Measurements from ENCODE around the gene NLRP13. TPM values are rescaled to one million over a fixed set of nuclear protein-coding genes. Genes with fewer than 3 reads are reported as not detected.
"Not testable (repeated sequence)": the region's sequence is repeated elsewhere in the genome, so short reads cannot be mapped to it uniquely, and the experiment has no call there.

NLRP13 gene, protein sequence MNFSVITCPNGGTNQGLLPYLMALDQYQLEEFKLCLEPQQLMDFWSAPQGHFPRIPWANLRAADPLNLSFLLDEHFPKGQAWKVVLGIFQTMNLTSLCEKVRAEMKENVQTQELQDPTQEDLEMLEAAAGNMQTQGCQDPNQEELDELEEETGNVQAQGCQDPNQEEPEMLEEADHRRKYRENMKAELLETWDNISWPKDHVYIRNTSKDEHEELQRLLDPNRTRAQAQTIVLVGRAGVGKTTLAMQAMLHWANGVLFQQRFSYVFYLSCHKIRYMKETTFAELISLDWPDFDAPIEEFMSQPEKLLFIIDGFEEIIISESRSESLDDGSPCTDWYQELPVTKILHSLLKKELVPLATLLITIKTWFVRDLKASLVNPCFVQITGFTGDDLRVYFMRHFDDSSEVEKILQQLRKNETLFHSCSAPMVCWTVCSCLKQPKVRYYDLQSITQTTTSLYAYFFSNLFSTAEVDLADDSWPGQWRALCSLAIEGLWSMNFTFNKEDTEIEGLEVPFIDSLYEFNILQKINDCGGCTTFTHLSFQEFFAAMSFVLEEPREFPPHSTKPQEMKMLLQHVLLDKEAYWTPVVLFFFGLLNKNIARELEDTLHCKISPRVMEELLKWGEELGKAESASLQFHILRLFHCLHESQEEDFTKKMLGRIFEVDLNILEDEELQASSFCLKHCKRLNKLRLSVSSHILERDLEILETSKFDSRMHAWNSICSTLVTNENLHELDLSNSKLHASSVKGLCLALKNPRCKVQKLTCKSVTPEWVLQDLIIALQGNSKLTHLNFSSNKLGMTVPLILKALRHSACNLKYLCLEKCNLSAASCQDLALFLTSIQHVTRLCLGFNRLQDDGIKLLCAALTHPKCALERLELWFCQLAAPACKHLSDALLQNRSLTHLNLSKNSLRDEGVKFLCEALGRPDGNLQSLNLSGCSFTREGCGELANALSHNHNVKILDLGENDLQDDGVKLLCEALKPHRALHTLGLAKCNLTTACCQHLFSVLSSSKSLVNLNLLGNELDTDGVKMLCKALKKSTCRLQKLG
- not detected in 2 replicates for total RNA-seq

DNA sequence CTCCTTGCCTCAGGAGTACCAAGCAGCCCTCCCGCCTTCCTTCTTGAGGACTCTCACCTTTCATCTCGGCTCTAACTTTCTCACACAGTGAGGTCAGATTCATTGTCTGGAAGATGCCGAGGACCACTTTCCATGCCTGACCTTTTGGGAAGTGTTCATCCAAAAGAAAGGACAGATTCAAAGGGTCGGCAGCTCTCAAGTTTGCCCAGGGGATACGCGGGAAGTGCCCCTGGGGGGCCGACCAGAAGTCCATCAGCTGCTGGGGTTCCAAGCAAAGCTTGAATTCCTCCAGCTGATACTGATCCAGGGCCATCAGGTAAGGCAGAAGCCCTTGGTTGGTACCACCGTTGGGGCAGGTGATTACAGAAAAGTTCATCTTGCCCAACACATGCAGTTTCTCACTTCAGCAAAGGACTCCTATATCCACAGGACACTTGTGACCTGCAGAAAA is at the start of gene NLRP13:
TSS of gene NLRP13 (minus strand) at position 401 of the 451 bp plus-strand sequence. CDS start at position 376, 25 bp downstream.
- DNase-seq (ENCODE audit: extremely low read depth, low read depth, low spot score) = no peak

DNA sequence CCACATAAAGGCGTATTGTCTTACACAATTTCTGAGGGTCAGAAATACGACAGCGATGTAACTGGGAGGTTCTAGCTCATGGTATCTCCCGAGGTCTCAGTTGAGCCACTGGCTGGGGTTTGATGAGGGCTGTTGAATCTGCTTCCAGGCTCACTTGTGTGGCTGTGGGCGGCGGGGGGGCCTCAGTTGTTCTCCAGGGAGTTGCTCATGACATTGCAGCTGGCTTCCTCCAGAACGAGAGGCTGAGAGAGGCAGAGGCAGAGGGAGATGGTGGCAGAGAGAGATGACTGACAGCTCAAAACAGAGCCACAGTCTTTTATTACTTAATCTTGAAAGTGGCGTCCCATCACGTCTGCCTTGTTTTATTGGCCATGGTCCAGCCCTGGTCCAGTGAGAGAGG is 48.3 kb upstream of the NLRP13 start:
- no peak for DNase-seq (ENCODE audit: extremely low read depth, low read depth, low spot score)

DNA sequence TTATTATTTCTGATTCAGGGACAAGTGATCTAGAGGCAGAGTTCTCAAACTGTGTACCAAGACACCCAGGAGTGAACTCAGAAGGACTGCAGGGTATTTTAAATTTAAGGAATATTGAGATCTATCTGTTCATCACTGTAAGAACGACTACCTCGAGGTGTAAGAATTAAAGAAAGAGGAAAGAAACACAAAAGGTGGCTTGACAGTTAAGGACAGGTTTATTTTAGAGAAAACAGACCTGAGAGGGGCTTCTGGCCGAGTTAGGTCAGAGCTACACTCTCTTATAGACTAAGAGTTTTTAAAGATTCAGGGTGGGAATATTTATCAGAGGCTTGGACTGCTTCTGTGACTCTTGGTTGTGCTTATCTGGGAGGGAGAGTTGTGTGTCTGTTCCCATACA is 41.8 kb upstream of the NLRP13 start:
- no peak for DNase-seq (ENCODE audit: extremely low read depth, low read depth, low spot score)

DNA sequence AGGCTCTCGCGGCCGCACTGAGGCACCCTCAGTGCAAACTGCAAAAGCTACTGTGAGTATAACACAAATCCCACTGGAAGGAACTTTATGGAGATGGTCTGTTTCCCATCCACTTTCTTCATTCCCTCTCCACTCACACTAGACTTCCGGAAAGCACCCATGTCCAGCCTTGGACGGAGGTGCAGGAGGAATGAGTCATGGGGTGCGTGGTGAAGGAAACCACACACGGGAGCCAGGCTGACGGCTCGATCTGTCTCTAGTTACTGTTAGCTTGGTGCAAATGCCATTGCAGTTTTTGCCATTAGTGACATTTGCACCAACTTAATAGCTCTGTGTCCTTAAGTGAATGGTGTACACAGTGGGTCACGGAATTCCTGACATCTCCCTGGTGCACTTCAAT is 30.1 kb upstream of the NLRP13 start:
- no peak for DNase-seq (ENCODE audit: extremely low read depth, low read depth, low spot score)

DNA sequence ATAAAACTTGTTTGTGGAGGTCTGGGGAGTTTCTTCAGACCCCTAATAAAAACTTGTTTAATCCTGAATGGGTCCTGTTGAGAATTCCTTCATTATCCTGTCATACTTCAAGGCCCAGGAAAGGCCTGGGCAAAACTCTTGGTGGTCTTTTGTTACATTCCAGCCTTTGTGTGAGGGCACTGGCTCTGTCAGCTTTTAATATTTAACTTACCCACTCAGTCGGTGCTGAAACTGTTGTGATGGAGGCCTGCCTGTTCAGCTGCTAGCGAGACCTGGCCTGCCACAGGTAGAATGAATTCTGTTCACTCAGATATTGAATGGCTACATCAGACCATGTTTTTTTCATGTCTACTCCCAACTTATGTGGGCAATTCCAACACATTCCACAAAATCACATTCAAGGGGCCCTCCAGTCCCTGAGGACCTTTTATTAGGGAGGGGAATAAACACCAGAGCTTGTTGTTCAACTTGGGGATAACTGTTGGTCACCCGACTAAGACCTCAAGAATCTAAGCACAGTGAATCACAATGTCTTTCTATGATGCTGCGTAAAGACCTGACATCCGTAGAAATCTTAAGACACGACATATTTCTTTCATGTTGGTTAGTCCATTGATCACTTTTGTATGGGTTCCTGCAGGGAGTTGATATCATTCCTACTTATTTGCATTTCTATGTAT is 28.0 kb upstream of the NLRP13 start:
- DNase-seq (ENCODE audit: extremely low read depth, low read depth, low spot score) = no peak

DNA sequence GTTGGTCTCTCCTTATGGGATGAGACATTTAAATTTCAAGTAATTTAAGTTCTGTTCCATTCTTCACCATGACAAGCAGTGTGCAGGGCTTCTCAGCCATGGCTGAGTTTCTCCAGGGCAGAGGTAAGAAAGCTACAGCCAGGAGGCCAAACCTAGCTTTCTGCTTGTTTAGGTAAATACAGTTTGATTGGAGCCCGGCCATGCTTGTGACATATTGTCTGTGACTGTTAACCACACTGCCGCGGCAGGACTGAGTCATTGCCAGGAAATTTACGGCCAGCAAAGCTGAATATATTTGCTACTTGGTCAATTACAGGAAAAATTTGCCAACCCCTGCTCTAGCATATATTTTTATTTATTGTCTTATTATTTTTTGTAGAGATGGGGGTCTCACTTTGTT is 26.2 kb upstream of the NLRP13 start:
- no peak for DNase-seq (ENCODE audit: extremely low read depth, low read depth, low spot score)

DNA sequence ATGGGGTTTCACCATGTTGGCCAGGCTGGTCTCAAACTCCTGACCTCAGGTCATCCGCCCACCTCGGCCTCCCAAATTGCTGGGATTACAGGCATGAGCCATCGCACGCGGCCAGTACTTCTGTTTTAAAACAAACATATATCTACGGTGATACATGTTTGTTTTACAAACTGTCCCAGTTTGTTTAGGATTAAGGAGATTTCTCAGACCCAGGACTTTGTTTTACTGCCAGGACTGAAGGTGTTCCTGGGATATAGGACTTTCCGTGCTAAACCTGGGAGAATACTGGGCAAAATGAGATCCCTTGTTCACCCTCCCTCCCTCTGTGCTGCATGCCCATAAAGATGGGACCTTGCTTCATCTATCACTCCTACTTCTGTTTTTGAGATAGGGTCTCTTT is 24.3 kb upstream of the NLRP13 start:
- no peak for DNase-seq (ENCODE audit: extremely low read depth, low read depth, low spot score)

DNA sequence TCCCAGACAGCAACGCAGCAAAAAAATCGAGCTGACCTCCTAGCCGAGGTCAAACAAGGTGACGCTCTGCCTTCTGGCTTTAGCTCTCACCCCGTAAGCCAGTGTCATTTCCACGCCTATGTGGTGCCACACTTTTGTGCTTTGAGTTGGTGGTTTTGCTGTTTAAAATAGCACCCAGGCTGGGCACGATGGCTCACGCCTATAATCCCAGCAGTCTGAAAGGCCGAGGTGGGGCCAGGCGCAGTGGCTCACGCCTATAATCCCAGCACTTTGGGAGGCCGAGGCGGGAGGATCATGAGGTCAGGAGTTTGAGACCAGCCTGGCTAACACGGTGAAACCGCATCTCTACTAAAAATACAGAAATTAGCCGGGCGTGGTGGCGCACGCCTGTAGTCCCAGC is 18.4 kb upstream of the NLRP13 start:
- not testable (repeated sequence) for DNase-seq (ENCODE audit: extremely low read depth, low read depth, low spot score)

DNA sequence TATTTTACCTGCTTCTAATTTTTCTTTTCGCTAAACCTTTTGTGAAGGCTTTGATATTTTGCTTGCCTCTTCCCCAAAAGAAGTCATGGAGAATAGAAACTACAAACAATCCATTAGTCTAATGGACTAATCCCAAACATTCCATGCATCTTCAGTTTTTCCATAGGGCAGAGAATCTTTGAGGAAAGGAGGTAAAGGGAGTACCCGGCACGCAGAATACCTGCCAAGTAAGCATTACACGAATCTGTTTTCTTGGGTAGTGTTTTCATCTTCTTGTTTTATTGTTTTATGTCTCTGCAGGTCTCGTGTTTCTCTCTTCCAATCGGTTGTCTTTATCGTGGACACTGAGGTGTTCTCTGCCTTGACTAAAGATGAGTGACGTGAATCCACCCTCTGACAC is 15.4 kb upstream of the NLRP13 start, which contains the start of gene NLRP8:
TSS of gene NLRP8 (plus strand) at position 301 of the 400 bp plus-strand sequence.
- no peak for DNase-seq (ENCODE audit: extremely low read depth, low read depth, low spot score)

DNA sequence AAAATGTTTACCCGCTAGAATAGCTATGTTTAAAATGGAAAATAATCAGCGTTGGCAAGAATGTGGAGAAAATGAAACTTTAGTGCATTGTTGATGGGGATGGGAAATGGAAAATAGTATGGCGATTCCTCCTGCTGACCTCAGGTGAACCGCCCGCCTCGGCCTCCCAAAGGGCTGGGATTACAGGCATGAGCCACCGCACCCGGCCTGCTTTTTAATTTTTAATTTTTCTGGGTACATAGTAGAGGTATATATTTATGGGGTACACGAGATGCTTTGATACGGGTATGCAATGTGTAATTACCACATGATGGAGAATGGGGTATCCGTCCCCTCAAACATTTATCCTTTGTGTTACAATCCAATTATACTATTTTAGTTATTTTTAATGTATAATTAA is 8.2 kb upstream of the NLRP13 start:
- DNase-seq (ENCODE audit: extremely low read depth, low read depth, low spot score) = no peak

DNA sequence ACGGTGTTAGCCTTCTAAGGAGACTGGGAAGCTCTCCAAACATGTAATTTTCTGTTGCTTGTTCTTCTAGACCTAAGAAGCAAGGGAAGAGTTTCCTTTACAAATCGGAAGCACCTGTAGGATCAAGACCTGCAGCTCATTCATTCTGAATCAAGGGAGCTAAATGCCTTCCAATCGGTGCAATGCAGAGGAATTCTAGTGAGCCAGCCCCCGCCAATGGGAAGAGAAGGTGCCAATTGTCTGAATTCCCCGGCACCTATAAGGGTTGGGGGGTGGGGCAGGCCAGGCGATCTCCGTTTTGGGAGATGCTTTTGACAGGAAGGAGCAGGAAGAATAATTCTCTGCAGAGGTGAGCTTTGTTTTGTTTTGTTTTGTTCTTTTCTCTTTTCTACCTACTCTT is 7.1 kb upstream of the NLRP13 start:
- no peak for DNase-seq (ENCODE audit: extremely low read depth, low read depth, low spot score)

DNA sequence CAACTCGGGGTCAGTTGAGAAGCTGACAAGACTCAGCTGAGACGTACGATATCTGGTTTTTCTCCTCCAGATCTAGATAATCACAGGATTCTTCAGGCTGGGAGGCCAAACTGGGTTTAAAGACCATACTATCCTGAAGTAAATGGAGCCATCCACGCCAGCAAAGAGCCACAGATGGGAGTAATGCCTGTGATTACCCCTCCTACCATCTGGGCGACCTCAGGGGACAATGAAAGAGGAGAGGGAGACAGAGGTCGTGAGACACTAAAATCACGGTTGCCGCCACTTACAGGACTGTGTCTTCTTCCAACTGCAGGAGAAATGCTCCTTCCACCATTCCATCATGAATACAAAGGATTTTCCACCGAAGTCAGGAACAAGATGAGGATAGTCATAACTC is 3.1 kb upstream of the NLRP13 start:
- no peak for DNase-seq (ENCODE audit: extremely low read depth, low read depth, low spot score)

DNA sequence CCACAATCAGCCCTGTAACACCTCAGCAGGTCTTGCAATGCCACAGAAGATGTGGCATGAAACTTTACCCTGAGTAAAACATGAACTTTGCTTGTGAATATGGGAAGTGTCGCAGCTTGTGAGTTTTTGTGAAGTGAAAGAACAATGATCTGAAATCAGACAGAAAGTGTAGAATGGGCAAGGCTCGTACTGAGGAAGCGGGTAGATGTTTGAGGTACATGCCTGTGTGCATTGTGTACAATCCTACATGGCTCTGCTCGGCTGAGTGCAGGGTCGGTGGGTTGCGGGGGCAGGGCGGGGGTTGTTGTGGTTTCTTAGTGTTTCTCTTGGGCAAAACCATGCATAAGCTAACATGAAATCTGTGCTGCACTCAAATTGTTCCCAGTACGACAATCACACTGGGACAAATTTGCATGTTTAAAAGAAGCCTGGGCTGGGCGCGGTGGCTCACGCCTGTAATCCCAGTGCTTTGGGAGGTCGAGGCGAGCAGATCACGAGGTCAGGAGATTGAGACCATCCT is 1.1 kb downstream of the NLRP13 start:
- DNase-seq (ENCODE audit: extremely low read depth, low read depth, low spot score) = no peak

DNA sequence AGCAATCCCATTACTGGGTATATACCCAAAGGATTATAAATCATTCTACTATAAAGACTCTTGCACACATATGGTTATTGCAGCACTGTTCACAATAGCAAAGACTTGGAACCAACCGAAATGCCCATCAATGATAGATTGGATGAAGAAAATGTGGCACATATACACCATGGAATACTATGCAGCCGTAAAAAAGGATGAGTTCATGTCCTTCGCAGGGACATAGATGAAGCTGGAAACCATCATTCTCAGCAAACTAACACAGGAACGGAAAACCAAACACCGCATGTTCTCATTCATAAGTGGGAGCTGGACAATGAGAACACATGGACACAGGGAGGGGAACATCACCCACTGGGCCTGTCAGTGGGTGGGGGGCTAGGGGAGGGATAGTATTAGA is 2.9 kb downstream of the NLRP13 start:
- not testable (repeated sequence) for DNase-seq (ENCODE audit: extremely low read depth, low read depth, low spot score)

DNA sequence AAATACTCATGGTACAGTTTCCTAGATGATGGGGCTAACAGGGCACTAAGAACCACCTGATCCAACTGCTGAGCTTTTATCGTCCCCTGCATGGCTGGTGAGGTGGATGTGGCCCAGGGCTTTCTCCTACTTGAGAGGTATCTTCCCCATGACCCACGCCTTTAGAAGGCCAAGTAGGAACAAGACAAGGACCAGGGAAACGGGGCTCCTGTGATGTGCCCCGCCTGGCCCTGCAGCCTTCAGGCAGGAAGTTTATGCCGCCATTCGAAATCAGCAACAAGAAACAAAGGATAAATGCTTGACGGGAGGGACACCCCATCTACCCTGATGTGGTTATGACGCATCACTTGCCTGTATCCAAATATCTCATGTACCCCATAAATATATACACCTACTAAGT is 4.1 kb downstream of the NLRP13 start:
- DNase-seq (ENCODE audit: extremely low read depth, low read depth, low spot score) = no peak

DNA sequence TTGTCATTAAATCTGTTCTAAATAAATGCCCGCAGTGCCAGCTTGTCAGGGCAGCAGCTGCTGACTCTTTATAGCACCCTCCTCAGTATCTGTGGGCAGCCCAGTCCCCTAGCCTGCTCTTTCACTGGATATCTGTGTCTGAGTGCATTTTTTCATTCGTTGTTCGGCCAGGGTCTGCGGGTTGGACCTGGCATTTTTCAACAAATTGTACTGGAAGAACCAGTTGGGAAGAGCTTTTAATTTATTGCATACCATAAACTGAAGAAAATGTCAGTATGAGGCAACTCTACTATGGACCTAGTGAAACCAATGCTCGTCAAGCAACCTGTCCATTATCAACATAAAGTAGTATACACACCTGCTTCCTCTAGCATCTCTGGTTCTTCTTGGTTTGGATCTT is 8.6 kb downstream of the NLRP13 start:
- no peak for DNase-seq (ENCODE audit: extremely low read depth, low read depth, low spot score)

DNA sequence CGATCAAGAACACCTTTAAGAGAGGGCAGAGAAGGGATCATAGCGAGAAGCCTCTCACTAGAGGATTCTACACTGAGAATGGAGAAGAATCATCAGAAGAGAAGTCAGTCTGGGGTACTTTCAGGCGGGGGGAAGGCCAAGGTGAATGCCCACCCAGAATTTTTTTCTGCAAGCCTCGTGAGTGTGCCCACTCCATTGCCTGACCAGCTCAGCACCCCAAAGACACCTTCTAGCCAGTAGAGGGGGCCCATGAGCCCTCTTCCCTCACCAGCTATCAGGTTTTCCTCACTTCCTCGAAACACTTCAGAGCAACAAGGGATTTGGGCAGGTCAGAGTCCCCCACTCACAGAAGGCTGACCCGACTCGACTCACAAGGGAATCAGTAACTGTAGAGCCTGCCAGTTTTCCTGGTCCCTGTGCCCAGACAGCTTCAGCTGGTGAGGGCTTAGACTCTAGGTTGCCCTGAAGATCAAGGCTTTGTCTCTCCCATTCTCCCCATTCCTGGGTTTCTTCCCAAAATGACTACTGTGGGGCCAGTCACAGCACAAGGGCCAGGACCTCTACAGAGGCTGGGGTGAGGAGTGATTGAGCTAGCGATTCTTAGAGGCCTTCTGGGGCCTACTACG is 18.4 kb downstream of the NLRP13 start:
- no peak for DNase-seq (ENCODE audit: extremely low read depth, low read depth, low spot score)

DNA sequence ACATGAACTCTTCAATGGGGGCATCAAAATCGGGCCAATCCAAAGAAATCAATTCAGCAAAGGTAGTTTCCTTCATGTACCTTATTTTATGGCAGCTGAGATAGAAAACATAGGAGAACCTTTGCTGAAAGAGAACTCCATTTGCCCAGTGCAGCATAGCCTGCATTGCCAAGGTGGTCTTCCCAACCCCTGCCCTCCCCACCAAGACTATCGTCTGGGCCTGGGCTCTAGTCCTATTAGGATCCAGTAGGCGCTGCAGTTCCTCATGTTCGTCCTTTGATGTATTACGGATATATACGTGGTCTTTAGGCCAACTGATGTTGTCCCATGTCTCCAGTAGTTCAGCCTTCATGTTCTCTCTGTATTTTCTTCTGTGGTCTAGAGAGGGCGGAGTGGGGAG is 19.2 kb downstream of the NLRP13 start:
- no peak for DNase-seq (ENCODE audit: extremely low read depth, low read depth, low spot score)

DNA sequence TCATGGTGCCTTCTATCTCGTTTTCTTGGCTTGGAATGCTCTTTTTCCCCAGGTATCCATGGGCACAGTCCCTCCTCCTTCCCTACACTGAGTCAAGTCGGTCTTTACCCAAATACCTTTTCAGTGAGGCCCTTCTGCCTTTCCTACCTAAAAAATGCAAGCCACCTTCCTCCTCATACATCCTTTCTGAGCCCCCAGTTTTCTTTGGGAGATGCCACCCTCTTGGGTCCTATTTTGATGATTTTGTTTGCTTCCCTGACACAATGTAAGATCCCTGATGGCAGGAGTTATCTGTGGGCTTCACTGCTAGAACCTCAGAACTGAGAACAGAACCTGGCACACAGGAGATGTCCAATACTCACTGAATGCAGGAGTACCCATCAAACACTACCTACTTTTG is 22.3 kb downstream of the NLRP13 start:
- DNase-seq (ENCODE audit: extremely low read depth, low read depth, low spot score) = no peak

DNA sequence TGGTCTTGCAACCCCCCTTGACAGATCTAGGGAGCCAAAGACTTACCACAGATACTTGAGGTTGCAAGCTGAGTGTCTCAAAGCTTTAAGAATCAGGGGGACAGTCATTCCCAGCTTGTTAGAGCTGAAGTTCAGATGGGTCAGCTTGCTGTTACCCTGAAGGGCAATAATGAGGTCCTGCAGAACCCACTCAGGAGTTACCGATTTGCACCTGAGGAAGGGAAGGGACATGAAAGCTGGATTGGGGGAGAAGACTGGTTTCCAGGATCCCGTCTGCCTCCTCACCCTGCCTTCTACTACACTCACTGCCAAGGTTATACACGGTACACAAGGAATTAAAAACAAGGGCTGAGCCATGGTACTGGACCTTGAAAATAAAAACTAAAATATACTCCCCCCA is 24.4 kb downstream of the NLRP13 start:
- DNase-seq (ENCODE audit: extremely low read depth, low read depth, low spot score) = no peak

All from glomerular endothelial cell (primary cell).